Placental epithelial cell (primary cell): ENCODE results near the gene RBM22. TPM values are rescaled to one million over a fixed set of nuclear protein-coding genes. Genes with fewer than 3 reads are reported as not detected.

ENCODE experiments used
- total RNA-seq: library from RNA; depleted of rRNA; stranded (reverse); fragments of >200 nt; gene quantifications from 2 replicates; pipeline ENCODE4 v1.2.3, GENCODE V29; 2012

RBM22 gene
- 25.1 and 35.4 TPM in 2 replicates for total RNA-seq

DNA sequence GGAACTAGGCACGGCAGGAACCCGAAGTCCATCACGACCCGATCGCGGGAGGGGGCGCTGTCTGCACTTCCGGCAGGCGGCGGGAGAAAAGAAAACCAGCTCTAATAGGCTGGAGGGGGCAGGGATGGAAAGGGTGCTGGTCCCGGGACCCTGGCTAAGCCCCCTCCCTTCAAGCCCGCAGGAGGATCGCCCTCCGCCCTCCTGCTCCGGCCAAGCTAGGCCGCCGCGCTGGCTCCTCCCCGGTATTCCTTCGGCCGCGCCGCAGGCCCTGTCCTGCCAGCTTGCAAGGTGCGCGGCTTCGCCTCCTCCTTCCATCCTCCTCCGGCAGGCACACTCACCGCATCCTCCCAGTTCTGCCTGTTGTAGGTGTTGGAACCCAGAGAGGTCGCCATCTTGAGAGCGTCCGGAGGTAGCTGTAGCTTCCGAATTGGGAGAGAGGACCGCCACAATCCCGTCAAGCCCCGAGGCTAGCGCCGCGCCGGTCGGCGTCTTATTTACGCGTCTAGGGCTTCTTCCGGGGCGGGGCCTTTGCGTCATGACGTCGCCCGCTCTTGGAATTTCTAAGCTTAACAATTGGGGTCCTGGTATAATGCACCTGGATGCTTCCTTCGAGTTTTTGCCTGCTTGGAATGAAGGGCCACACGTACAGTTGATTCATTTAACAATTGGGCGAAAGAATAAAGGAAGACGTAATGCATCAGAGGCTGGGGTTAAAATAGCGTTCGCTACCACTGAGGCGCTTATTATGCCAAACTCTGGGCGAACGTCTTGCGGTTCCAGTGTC lies at the start of gene RBM22:
Gene RBM22, minus strand, starts transcription at position 469 of the 784 bp plus-strand sequence. Its CDS starts 77 bp downstream, at position 392.

DNA sequence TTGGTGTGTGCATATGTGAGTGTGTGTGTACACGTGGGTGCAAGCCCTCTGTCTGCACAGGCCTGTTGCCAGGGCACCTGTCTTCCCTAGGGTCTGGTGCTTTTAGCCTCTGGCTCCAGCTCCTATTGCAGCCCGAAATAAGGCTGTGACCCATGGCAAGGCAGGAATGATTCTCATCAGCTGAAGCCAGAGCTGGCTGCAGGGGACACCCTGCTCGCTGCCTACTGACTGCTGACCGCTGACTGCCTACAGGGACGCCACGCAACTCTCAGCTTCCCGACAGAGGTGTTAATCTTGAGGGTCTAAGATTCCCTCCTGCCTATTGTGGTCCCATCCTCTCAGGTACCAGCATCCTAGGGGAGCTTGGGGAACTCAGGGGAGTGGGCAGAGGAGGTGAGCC lies 39.8 kb downstream of the RBM22 start, which contains the start of gene MYOZ3:
Gene MYOZ3, plus strand, starts transcription at position 166 of the 400 bp plus-strand sequence. CDS start 1,691 bp downstream, outside the sequence.

Other genes starting within 250 kb of the RBM22 start
- 65.2 and 218 TPM in 2 replicates for gene NDST1, start 192.9 kb downstream of the RBM22 start, total RNA-seq
- gene SYNPO, start 60.4 kb downstream of the RBM22 start, total RNA-seq: not detected in 2 replicates
- gene MYOZ3, start 39.8 kb downstream of the RBM22 start, total RNA-seq: not detected in 2 replicates
- gene DCTN4, start 58.0 kb upstream of the RBM22 start, total RNA-seq: 45.1 and 48.8 TPM in 2 replicates
- gene SMIM3, start 77.7 kb upstream of the RBM22 start, total RNA-seq: 2.4 and 2.6 TPM in 2 replicates
- gene IRGM, start 145.5 kb upstream of the RBM22 start, total RNA-seq: not detected in 2 replicates
- 8.1 and 11.4 TPM in 2 replicates for gene ZNF300, start 203.9 kb upstream of the RBM22 start, total RNA-seq